Retina (tissue), 1 donor: ENCODE data around the gene MTUS2.
A peak's percentile ranks its signal among the peaks of the same experiment; 100 is the strongest.

Experiments
- DNase-seq: peaks from one replicate; pipeline ENCODE4 v3.0.0-alpha.2; 2016

MTUS2 gene

DNA sequence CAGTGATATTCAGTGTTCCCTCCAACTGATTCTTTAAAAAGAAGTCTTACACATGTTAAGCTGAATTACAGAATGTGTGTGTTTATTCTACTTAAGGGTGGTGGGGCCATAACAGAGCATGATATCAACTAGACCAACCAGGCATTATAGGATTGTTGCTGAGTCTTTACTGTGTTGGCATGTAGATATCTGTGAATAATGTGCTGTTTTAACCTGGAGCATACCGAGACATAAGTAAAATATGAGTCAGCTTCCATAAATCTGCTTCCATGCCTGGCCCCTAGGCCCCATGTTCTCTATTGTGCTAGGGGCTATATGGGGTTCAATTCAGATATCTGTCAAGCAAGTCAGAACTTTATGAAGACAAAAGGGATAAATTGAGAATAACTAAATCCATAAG, 295.7 kb downstream of the MTUS2 start:
- no peak for DNase-seq

- DNase-seq: peak; percentile 39
Measured at GRCh38 chr13:29117663-29118062, 297.5 kb downstream of the MTUS2 start.

DNA sequence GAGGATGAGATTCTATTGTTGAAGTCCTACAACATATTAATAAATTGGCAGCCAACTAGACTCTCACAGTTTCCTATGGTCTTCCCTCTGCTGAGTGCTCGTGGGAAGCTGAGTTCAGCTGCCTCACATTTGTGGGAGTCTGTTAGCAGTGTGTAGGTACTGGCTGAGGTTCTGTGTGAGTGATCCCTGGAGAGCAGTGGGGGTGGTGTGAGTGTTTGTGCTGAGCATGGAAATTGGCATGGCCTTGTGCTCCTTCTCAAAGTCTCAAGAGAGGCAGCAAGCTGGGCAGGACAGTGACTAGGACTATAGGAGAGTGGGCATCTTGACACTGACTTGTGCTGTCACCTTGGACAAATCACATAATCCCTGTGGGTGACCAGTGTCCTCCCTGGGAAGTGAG, 298.3 kb downstream of the MTUS2 start:
- peak; percentile 18 for DNase-seq

- no peak for DNase-seq
Measured at GRCh38 chr13:29125191-29125933, 305.2 kb downstream of the MTUS2 start.

DNA sequence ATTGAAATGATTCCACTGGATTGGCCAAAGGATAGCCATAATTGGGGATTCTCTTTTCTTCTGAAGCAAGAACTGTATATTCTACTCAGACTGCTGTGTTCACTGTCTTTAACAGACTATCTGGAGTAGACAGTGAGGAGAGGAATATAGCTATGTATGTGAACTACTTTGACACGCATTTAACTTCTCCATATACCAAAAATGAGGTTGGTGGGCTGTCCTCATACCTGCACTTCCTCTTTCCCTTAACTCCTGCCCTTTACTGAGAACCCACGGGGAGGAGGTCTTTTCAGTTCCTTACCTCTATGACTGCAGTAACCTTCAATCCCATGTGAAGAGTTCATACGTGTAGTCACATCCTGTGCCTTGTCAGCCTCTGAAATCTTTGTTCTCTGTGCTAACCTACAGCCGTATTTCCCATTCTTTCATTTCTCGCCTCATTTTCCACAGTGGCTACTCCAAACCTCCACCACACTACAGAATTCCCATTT, 305.8 kb downstream of the MTUS2 start:
- DNase-seq: no peak

- DNase-seq: no peak
Measured at GRCh38 chr13:29129616-29130015, 309.5 kb downstream of the MTUS2 start.

DNA sequence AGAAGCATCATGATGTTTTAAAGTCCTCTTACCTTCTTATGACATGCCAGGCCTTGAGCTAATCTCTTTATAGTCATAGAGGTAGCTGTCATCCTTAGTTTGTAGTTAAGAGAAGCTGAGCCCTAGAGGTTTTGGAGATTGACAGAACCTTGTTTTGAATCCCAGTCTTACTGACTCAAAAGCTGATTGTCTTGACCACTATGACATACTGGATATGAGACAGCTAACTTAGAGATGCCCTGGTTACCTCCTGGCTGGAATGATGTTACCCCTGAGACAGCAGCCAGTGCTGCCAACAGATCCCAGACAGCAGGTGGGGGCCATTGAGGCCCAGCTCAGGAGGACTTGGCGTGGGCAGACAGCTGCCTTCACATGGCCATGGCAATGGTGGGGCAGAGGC, 311.0 kb downstream of the MTUS2 start:
- no peak for DNase-seq

GRCh38 chr13:29131881-29132668, 311.9 kb downstream of the MTUS2 start:
- DNase-seq: no peak

DNA sequence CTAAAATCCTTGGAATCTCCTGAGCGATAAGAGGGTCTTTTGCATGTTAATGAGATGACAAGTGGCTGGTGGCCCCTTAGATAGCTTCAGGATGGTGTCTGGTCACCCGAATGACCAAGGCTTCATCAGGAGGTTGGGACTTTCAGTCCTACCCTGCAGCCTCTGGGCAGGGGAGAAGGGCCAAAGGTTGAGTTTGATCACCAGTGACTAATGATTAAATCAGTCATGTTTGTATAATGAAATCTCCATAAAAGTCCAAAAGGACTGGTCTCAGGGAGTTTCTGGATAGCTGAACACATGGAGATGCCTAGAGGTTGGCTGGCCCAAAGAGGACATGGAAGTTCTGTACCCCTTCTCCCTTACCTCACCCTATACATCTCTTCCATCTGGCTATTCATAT, 316.2 kb downstream of the MTUS2 start:
- DNase-seq: no peak

GRCh38 chr13:29137016-29137415, 316.9 kb downstream of the MTUS2 start:
- DNase-seq: no peak

DNA sequence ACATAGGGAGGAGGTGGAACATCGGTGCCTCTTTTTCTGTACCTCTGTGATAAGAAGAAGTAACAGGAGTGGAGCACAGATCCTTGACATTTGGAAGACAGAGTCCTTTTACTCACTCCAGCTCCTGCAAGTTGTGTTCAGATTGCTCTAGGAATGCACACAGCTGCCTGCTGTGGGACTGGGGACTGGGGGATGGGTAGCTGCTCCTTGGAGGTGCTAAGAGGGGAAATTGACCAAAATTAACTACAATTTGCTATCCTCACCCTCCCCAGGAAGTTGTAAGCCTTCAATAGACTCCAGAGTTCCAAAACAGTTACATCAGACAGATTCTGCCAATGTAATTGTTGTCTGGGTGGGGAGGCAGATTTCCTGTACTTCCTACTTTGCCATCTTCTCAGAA, 317.9 kb downstream of the MTUS2 start:
- DNase-seq: no peak

DNA sequence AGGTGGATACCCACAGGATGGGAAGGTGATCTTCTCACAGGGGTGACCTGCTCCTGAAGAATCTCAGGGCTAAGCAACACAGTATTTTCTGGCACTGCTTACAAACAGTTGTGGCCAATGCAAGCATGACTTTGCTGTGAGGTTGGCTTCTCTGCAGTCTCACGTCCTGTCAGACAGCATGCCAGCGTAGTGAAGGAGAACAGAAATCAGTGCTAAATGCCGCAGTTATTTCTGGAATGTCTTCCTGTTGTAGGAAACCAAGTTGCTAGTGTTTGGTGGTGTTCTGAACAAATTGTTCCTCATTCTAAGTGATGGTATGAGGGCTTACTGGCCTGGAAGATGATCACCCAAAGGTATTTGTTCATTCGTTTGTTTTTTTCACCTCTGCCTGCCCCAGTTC, 320.1 kb downstream of the MTUS2 start:
- DNase-seq: no peak

DNA sequence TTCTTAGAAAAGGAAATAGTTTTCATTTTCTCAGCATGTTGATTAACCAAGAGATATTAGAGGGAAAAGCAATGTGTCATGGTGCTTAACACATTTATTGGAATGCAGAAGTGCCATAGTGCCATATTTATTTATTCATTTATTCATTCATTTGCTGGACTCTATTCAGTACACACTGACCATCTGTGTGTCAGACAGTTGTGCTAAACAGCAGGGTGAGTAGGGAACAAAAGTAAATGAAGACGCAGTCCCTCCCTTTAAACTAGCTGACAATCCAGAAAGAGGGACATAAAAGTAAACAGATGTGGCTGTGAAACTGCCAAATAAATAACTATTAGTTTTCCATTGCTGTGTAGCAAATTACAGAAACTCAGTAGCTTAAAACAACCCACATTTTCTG, 323.7 kb downstream of the MTUS2 start:
- no peak for DNase-seq

GRCh38 chr13:29154390-29154789, 334.3 kb downstream of the MTUS2 start:
- no peak for DNase-seq

- DNase-seq: no peak
Measured at GRCh38 chr13:29156136-29156535, 336.0 kb downstream of the MTUS2 start.

- no peak for DNase-seq
Measured at GRCh38 chr13:29159871-29160270, 339.7 kb downstream of the MTUS2 start.

DNA sequence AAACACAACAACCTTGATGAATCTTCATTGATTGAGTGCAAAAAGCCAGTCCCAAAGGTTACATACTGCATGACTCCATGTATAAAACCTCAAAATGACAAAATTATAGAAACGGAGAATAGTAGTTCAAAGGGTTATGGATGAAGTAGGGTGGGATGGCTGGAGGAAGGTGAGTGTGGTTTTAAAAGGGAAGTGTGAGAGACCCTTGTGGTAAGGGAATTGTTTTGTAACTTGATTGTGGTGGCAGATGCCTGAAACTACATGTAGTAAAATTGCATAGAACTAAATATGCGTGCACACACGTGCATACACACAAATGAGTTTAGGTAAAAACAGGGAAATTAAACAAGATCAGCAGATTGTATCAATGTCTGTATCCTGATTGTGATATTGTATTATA, 340.7 kb downstream of the MTUS2 start:
- no peak for DNase-seq

GRCh38 chr13:29161676-29162075, 341.5 kb downstream of the MTUS2 start:
- DNase-seq: no peak

DNA sequence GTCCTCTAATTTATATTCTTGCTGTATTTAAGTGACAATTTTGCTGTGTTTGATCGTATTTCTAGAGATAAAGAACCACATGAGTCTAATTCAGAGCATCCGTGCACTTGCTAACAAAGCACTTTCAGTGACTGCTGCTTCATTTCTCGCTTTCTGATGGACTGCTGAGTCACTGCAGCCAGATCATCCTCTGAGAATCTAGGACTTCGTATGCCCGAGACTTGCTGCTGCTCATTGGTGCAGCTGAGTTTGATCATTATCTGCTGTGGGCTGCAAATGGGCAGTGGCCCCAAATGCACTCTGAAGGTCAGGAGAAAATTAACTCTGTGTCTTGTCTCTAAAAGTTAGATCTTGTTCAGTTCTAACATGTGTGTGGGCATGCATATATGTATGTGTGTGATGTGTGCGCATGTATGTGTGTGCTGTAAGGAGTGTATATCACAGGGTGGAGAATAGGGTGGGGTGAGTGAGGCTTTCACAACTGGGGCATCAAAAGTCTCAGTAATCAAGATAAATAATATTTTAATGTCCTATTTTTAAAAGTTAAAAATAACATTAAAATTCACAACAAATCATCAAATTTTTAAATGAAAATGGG, 342.6 kb downstream of the MTUS2 start:
- peak; percentile 40 for DNase-seq

GRCh38 chr13:29164116-29164515, 344.0 kb downstream of the MTUS2 start:
- no peak for DNase-seq

GRCh38 chr13:29165216-29165615, 345.1 kb downstream of the MTUS2 start:
- no peak for DNase-seq

- DNase-seq: no peak
Measured at GRCh38 chr13:29165840-29166239, 345.7 kb downstream of the MTUS2 start.

DNA sequence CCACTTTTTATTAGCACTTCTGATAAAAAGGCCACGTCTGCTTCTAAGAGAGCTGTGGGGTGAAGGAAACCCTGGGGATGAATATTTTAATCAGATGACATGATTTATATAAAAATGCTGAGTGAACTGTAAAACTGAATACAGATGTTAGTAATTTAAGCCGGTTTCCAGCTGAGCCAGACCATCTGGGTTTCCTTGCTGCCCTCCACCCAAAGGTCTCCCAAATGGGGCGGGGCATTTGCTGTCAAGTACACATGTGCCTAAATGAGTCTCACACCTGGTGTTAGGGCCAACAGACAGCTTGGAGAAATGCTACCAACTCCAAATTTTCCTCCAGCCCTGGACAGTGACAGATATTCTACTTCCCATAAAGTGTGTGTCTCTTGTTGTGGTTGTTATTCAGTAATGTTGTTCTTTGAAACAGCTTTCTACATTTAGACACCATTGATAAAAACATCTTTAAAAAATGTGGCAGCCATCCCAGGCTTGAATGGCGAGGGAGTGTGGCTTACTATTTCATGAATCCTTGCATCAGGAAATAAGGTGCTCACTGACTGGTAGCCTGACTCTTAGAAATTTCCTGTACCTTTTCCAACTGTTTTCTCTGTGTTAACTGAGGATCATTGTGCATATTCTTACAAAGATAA, 350.4 kb downstream of the MTUS2 start:
- DNase-seq: no peak
